Epithelial cell of esophagus (primary cell): ENCODE results near the gene AK4.

Experiments used
- DNase-seq: peaks from one replicate; pipeline ENCODE4 v3.0.0; 2010; ENCODE audit warnings: low read depth
- H3K4me3 ChIP-seq: 2 replicates; pipeline ENCODE4 v1.5.1; 2011; ENCODE audit warnings: mild to moderate bottlenecking, low read length, control low read depth
- CTCF ChIP-seq: IDR thresholded peaks from 2 replicates; pipeline ENCODE4 v1.5.1; 2011; ENCODE audit warnings: low read depth, mild to moderate bottlenecking, low read length, control low read depth, inconsistent platforms; ENCODE audit not compliant: insufficient read depth; ENCODE audit errors: missing control alignments

Gene AK4

GRCh38 chr1:65266476-65266875 is 118.5 kb downstream of the AK4 start:
- no peak overlapping the region for H3K4me3 ChIP-seq
- DNase-seq = no peak
- no peak for TF ChIP-seq CTCF

- H3K4me3 ChIP-seq = no peak overlapping the region
- TF ChIP-seq CTCF = no peak
- no peak for DNase-seq
These were observed 119.3 kb downstream of the AK4 start for GRCh38 chr1:65267271-65267670.

GRCh38 chr1:65267683-65268082 is 119.7 kb downstream of the AK4 start:
- no peak for TF ChIP-seq CTCF
- H3K4me3 ChIP-seq = no peak overlapping the region
- DNase-seq = no peak

- H3K4me3 ChIP-seq = no peak overlapping the region
- no peak for DNase-seq
- no peak for TF ChIP-seq CTCF
These were observed 121.6 kb downstream of the AK4 start for GRCh38 chr1:65269612-65270011.

GRCh38 chr1:65276197-65276939 is 128.4 kb downstream of the AK4 start:
- H3K4me3 ChIP-seq = no peak overlapping the region
- no peak for DNase-seq
- TF ChIP-seq CTCF = no peak

GRCh38 chr1:65277605-65278347 is 129.8 kb downstream of the AK4 start:
- TF ChIP-seq CTCF = no peak
- no peak overlapping the region for H3K4me3 ChIP-seq
- no peak for DNase-seq
